Hepatocyte (in vitro differentiated cells): ENCODE results near the gene PTPRT. TPM values are rescaled to one million over a fixed set of nuclear protein-coding genes. Genes with fewer than 3 reads are reported as not detected.

Experiments
- DNase-seq: peaks from one replicate; pipeline ENCODE4 v3.0.0-alpha.2; 2016; ENCODE audit warnings: low spot score
- H2AFZ ChIP-seq: fragments of 200-600 bp; sonication (generic); 2 replicates; pipeline ENCODE4 v1.6.0; 2016; ENCODE audit warnings: antibody characterized with exemption, mild to moderate bottlenecking
- H3K27ac ChIP-seq: fragments of 200-600 bp; sonication (generic); 2 replicates; pipeline ENCODE4 v1.5.1; 2016; ENCODE audit warnings: mild to moderate bottlenecking
- H3K27me3 ChIP-seq: fragments of 200-600 bp; sonication (generic); 2 replicates; pipeline ENCODE4 v1.6.1; 2016
- H3K36me3 ChIP-seq: fragments of 200-600 bp; sonication (generic); replicated peaks from 2 replicates; pipeline ENCODE4 v1.5.1; 2016; ENCODE audit warnings: low read depth; ENCODE audit not compliant: insufficient read depth
- H3K4me1 ChIP-seq: fragments of 200-600 bp; sonication (generic); 2 replicates; pipeline ENCODE4 v1.5.1; 2016; ENCODE audit warnings: mild to moderate bottlenecking, moderate library complexity; ENCODE audit not compliant: insufficient read depth
- H3K4me2 ChIP-seq: fragments of 200-600 bp; sonication (generic); 2 replicates; pipeline ENCODE4 v1.6.0; 2016
- H3K4me3 ChIP-seq: fragments of 200-600 bp; sonication (generic); 2 replicates; pipeline ENCODE4 v1.5.1; 2016; ENCODE audit warnings: mild to moderate bottlenecking
- H3K79me2 ChIP-seq: fragments of 200-600 bp; sonication (generic); 2 replicates; pipeline ENCODE4 v1.6.0; 2017; ENCODE audit warnings: mild to moderate bottlenecking
- H3K9me2 ChIP-seq: fragments of 200-600 bp; sonication (generic); replicated peaks from 2 replicates; pipeline ENCODE4 v1.6.0; 2017; ENCODE audit warnings: mild to moderate bottlenecking; ENCODE audit not compliant: insufficient read depth
- H3K9me3 ChIP-seq: fragments of 200-600 bp; sonication (generic); 2 replicates; pipeline ENCODE4 v1.5.1; 2016; ENCODE audit warnings: low read depth, mild to moderate bottlenecking
- H4K20me1 ChIP-seq: fragments of 200-600 bp; sonication (generic); 2 replicates; pipeline ENCODE4 v1.6.0; 2016; ENCODE audit warnings: mild to moderate bottlenecking; ENCODE audit not compliant: insufficient read depth, poor library complexity, severe bottlenecking
- CTCF ChIP-seq: fragments of 200-600 bp; sonication (generic); IDR thresholded peaks from 2 replicates; pipeline ENCODE4 v1.5.1; 2016; ENCODE audit warnings: antibody characterized with exemption, mild to moderate bottlenecking; ENCODE audit not compliant: poor library complexity
- EZH2 ChIP-seq: fragments of 200-600 bp; sonication (generic); IDR thresholded peaks from 2 replicates; pipeline ENCODE4 v1.6.1; 2016; ENCODE audit warnings: antibody characterized with exemption, mild to moderate bottlenecking, borderline replicate concordance
- EZH2phosphoT487 ChIP-seq: fragments of 200-600 bp; sonication (generic); IDR thresholded peaks from one replicate; pipeline ENCODE4 v1.6.1; 2018; ENCODE audit warnings: antibody characterized with exemption, mild to moderate bottlenecking, low read depth, moderate library complexity; ENCODE audit not compliant: unreplicated experiment, severe bottlenecking
- whole genome bisulfite sequencing: methylation state at CpG from one replicate; pipeline ENCODE4 v1.1.6; 2016; ENCODE audit warnings: low lambda C conversion rate; ENCODE audit errors: missing lambda C conversion rate; 5-methylcytosine and 5-hydroxymethylcytosine counted together
- polyA plus RNA-seq: library from polyadenylated mRNA; unstranded; fragments of >200 nt; fragmentation: Nextera tagmentation; extraction: Ambion mirVana; gene quantifications from 2 replicates; pipeline ENCODE4 v1.2.1, GENCODE V29; 2016
- total RNA-seq: library from RNA; depleted of rRNA; stranded (reverse); fragments of >200 nt; gene quantifications from 2 replicates; pipeline ENCODE4 v1.2.3, GENCODE V29; 2014

Gene PTPRT
- total and polyA plus RNA-seq, 2 experiments from 2014 or later = 0.47 to 0.83 TPM

DNA sequence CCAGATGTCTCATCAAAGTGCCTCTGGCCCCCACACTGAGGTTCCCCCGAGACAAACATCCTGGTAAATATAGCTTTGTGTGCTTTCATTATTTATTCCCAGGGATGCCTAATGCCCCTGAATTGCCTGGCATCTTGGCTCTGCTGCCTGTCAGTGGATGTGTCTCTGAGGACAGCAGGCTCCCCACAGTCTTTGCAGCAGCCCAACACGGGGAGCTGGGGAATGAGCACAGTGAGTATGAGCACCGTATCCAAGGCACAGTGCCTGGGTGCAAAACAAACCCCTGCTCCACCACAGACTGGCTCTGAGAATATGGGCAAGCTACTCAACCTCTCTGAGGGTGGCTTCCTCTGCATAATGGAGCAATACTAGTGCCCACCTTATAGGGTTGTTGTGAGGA, 165.9 kb downstream of the PTPRT start:
- Histone ChIP-seq H3K4me2 (no peak overlapping the region), H3K4me3 (no peak overlapping the region), H2AFZ (no peak overlapping the region), H3K27ac (no peak overlapping the region), H4K20me1 (no peaks in the 10 kb centered on the region), H3K9me3 (no peaks in the 10 kb centered on the region), H3K27me3 (no peaks in the 10 kb centered on the region), H3K79me2 (no peaks in the 10 kb centered on the region), H3K4me1 (no peaks in the 10 kb centered on the region), H3K36me3 (no peaks in the 10 kb centered on the region), H3K9me2 (no peaks in the 10 kb centered on the region)
- no peak for DNase-seq
- WGBS = 48% methylated on average over 3 of the region's 3 CpGs
- TF ChIP-seq EZH2 (no peak), CTCF (no peak), EZH2phosphoT487 (no peak)

DNA sequence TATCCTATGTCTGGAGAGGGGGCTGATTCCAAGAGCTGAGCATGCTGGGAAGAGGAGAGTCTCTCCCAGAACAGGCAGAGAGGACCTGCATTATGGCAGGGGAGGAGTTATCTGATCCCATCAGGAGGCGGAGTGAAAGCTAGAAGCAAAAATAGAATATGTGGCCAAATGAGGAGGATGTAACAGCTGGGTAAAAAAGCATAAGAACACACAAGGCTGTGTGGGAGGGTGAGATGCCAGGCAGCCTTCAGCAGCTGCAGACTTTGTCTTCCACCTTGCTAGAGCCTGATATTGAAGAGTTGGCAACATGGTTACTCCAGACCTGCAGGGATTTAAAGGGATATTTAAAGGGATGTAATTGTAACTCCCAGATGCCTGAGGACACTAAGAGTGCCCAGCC, 167.1 kb downstream of the PTPRT start:
- H3K4me3 ChIP-seq = no peak overlapping the region
- H3K79me2 ChIP-seq = no peaks in the 10 kb centered on the region
- no peaks in the 10 kb centered on the region for H3K9me3 ChIP-seq
- no peaks in the 10 kb centered on the region for H3K36me3 ChIP-seq
- H3K9me2 ChIP-seq = no peaks in the 10 kb centered on the region
- H3K27ac ChIP-seq = no peak overlapping the region
- H3K27me3 ChIP-seq = no peaks in the 10 kb centered on the region
- no peak for DNase-seq
- 86% methylated on average over 1 of the region's 1 CpG for WGBS
- TF ChIP-seq EZH2 (no peak), CTCF (no peak), EZH2phosphoT487 (no peak)
- H3K4me2 ChIP-seq = no peak overlapping the region
- H3K4me1 ChIP-seq = no peaks in the 10 kb centered on the region
- H2AFZ ChIP-seq = no peak overlapping the region
- no peaks in the 10 kb centered on the region for H4K20me1 ChIP-seq

- no peaks in the 10 kb centered on the region for H3K27me3 ChIP-seq
- H2AFZ ChIP-seq = no peak overlapping the region
- no peak for DNase-seq
- no peak overlapping the region for H3K27ac ChIP-seq
- no peak overlapping the region for H3K4me2 ChIP-seq
- no peak for TF ChIP-seq EZH2
- no peak for TF ChIP-seq CTCF
- no peak for TF ChIP-seq EZH2phosphoT487
- no peak overlapping the region for H3K4me3 ChIP-seq
- H3K4me1 ChIP-seq = no peaks in the 10 kb centered on the region
- H3K36me3 ChIP-seq = no peaks in the 10 kb centered on the region
- WGBS = 84% methylated on average over 2 of the region's 2 CpGs
- H3K79me2 ChIP-seq = no peaks in the 10 kb centered on the region
- no peaks in the 10 kb centered on the region for H3K9me2 ChIP-seq
- H4K20me1 ChIP-seq = no peaks in the 10 kb centered on the region
- H3K9me3 ChIP-seq = no peaks in the 10 kb centered on the region
These were observed 167.6 kb downstream of the PTPRT start for GRCh38 chr20:43022081-43022480.
